Parathyroid adenoma (tissue), 2 donors: ENCODE results near the gene DNAI1.

Source experiments
- H2AFZ ChIP-seq: fragments of 300-600 bp; sonication (generic); one replicate; pipeline ENCODE4 v1.7.0; 2017; ENCODE audit warnings: antibody characterized with exemption, mild to moderate bottlenecking
- H3K27ac ChIP-seq: fragments of 300-600 bp; sonication (generic); one replicate; pipeline ENCODE4 v1.7.0; 2017
- H3K27me3 ChIP-seq: fragments of 300-600 bp; sonication (generic); one replicate; pipeline ENCODE4 v1.7.0; 2017; ENCODE audit warnings: low read length; ENCODE audit not compliant: control insufficient read depth, insufficient read depth
- H3K36me3 ChIP-seq: fragments of 300-600 bp; sonication (generic); one replicate; pipeline ENCODE4 v1.7.0; 2017; ENCODE audit warnings: low read length; ENCODE audit not compliant: control insufficient read depth, insufficient read depth
- H3K4me1 ChIP-seq: fragments of 300-600 bp; sonication (generic); one replicate; pipeline ENCODE4 v1.7.0; 2017; ENCODE audit warnings: control low read depth
- H3K4me2 ChIP-seq: fragments of 300-600 bp; sonication (generic); one replicate; pipeline ENCODE4 v1.7.0; 2017; ENCODE audit warnings: low read length
- H3K4me3 ChIP-seq: fragments of 300-600 bp; sonication (generic); one replicate; pipeline ENCODE4 v1.7.0; 2017; ENCODE audit warnings: low read depth, low read length
- H3K79me2 ChIP-seq: fragments of 300-600 bp; sonication (generic); one replicate; pipeline ENCODE4 v1.7.0; 2017; ENCODE audit warnings: control low read depth
- H3K9ac ChIP-seq: fragments of 300-600 bp; sonication (generic); one replicate; pipeline ENCODE4 v1.7.0; 2017; ENCODE audit warnings: mild to moderate bottlenecking
- H3K9me3 ChIP-seq: fragments of 300-600 bp; sonication (generic); one replicate; pipeline ENCODE4 v1.7.0; 2017; ENCODE audit warnings: low read length; ENCODE audit not compliant: control insufficient read depth
- TF ChIP-seq, protein P1 (sequence below): fragments of 300-600 bp; sonication (generic); IDR thresholded peaks from one replicate; pipeline ENCODE4 v1.7.0; 2017; ENCODE audit warnings: antibody characterized with exemption, mild to moderate bottlenecking
- donor health status: primary hyperparathyroidism.

DNAI1 gene

DNA sequence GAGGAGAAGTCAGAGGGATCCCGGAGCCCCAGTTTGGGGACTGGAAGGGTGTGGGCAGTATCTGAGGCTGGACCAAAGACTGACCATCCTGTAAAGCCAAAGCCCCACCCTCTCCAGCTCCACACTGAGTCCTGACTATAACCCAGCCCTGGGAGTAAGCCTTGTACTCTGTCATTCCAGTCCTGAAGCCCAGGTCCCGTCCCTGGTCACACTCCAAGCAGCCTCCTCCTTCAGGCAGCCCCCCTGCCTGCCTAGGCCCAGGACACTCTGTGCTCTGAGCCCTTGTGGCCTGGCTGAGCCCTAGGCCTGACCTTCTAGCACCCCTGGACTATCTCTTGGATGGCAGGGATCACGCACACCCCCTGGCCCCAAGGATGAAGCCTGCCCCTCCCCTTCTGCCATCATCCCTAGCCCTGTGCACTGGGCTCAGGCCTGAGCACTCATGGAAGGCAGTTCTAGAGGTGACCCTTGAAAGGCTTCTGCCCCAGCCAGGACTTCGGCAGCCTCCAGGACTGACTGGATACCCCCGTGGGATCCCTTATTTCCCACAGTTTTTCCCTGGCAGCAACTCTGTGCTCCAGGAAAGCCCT, 92.2 kb downstream of the DNAI1 start:
- H3K4me1 ChIP-seq, result peaks cover 5% of the 10 kb centered on the region
- H3K4me3 ChIP-seq, result no peak overlapping the region
- TF ChIP-seq, protein P1, sequence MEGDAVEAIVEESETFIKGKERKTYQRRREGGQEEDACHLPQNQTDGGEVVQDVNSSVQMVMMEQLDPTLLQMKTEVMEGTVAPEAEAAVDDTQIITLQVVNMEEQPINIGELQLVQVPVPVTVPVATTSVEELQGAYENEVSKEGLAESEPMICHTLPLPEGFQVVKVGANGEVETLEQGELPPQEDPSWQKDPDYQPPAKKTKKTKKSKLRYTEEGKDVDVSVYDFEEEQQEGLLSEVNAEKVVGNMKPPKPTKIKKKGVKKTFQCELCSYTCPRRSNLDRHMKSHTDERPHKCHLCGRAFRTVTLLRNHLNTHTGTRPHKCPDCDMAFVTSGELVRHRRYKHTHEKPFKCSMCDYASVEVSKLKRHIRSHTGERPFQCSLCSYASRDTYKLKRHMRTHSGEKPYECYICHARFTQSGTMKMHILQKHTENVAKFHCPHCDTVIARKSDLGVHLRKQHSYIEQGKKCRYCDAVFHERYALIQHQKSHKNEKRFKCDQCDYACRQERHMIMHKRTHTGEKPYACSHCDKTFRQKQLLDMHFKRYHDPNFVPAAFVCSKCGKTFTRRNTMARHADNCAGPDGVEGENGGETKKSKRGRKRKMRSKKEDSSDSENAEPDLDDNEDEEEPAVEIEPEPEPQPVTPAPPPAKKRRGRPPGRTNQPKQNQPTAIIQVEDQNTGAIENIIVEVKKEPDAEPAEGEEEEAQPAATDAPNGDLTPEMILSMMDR, result no peak
- H2AFZ ChIP-seq, result no peak overlapping the region
- no peak overlapping the region for H3K4me2 ChIP-seq
- no peaks in the 10 kb centered on the region for H3K27me3 ChIP-seq
- H3K79me2 ChIP-seq, result no peaks in the 10 kb centered on the region
- H3K9me3 ChIP-seq, result no peaks in the 10 kb centered on the region
- no peaks in the 10 kb centered on the region for H3K36me3 ChIP-seq
- no peak overlapping the region for H3K27ac ChIP-seq
- H3K9ac ChIP-seq, result no peak overlapping the region

DNA sequence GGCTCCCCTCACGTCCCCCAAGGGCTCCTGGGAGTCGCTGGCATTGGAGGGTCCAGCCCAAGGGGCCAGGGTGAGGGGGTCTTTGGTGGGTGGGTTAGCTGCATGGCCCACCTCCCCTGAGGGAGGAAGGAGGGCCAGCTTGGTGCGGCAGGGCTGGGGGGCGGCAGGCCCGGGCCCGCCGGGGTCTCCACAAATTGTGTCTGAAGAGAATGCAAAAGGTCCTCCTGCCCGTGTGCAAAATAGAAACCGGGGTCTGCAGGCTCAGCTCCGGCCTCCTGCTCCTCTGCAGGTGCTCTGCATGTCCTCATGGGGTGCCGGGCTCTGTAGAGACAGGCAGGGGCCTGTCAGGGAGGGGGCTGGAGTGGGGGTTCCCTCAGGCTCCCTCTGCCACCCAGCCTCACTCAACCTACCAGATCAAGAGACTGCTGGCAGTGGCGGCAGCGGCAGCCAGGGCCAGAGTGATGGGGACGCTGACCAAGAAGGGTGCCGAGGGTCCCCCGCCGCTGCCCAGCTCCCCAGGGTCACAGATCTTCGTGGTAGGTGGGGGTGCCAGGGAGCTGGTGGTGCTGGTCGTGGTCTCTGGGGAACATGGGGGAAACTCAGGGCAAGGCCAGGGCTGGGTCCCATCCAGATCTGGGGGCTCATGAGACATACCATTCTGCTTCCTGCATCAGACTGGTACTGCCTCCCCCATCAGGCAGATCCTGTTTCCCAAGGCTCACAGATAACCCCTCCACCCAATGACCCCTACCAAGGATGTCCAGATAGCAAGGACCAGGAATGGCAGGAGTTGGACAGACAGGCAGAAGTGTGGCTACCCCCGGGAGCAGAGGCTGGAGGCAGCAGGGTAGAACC, 93.4 kb downstream of the DNAI1 start:
- Histone ChIP-seq H3K36me3 (no peaks in the 10 kb centered on the region), H2AFZ (peak overlapping the region; percentile 56), H3K9ac (no peak overlapping the region)

DNA sequence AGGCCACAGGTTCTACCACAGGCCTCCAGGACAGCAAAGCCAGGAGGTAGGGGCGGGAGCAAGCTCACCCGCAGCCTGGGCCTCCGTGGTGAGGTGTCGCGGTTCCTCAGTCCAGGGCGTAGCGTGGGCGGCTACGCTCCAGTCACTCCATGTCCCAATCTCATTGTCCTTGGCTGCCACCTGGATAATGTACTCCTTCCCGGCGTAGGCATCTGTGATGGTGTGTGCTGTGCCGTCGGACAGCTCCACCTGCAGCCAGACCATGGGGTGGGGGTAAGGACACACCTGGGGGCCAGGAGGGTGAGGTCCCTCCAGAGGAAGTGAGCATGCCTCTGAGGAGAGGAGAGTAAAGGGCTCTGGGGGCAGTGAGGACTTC, 94.0 kb downstream of the DNAI1 start:
- peak overlapping the region; percentile 56 for H2AFZ ChIP-seq
- no peaks in the 10 kb centered on the region for H3K36me3 ChIP-seq
- no peak overlapping the region for H3K4me2 ChIP-seq
- no peak overlapping the region for H3K9ac ChIP-seq
- H3K4me1 ChIP-seq, result peaks cover 5% of the 10 kb centered on the region
- H3K27ac ChIP-seq, result peak overlapping the region; percentile 36
- TF ChIP-seq, protein P1, result no peak
- no peaks in the 10 kb centered on the region for H3K9me3 ChIP-seq
- no peak overlapping the region for H3K4me3 ChIP-seq
- no peaks in the 10 kb centered on the region for H3K27me3 ChIP-seq
- H3K79me2 ChIP-seq, result no peaks in the 10 kb centered on the region

More for the DNA sequence above, 93.4 kb downstream of the DNAI1 start:
- peaks cover 5% of the 10 kb centered on the region for H3K4me1 ChIP-seq
- H3K9me3 ChIP-seq, result no peaks in the 10 kb centered on the region
- H3K27ac ChIP-seq, result peak overlapping the region; percentile 36
- no peak overlapping the region for H3K4me2 ChIP-seq
- no peaks in the 10 kb centered on the region for H3K79me2 ChIP-seq
- H3K27me3 ChIP-seq, result no peaks in the 10 kb centered on the region
- TF ChIP-seq, protein P1, result no peak
- H3K4me3 ChIP-seq, result no peak overlapping the region

DNA sequence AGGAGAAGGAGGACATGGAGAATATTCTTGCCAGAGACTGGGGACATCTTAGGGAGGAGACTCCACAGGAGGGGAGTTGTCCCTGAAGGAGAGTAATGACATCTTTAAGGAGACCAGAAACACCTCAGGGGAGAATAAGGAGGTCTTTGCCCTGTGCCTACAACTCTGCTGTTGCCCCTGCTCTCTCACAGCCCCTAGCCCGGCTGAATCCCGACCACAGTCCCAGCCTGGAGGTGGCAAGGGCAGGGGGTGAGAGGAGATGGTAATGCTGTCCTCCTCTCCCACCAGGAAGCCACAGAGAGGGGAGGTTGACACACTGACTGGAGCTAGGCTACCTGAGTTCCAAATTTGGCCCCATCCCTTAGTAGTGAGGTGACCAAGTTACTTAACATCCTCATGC, 94.4 kb downstream of the DNAI1 start:
- no peaks in the 10 kb centered on the region for H3K36me3 ChIP-seq
- TF ChIP-seq, protein P1, result no peak
- H3K4me1 ChIP-seq, result peaks cover 5% of the 10 kb centered on the region

More for the DNA sequence above, 94.4 kb downstream of the DNAI1 start:
- Histone ChIP-seq H3K79me2 (no peaks in the 10 kb centered on the region), H3K4me2 (no peak overlapping the region), H2AFZ (peak overlapping the region; percentile 56), H3K9ac (no peak overlapping the region), H3K27ac (peak overlapping the region; percentile 36), H3K4me3 (no peak overlapping the region), H3K9me3 (no peaks in the 10 kb centered on the region), H3K27me3 (no peaks in the 10 kb centered on the region)
